ENCODE data around the gene APLP2.
"Not testable (repeated sequence)": the region's sequence is repeated elsewhere in the genome, so short reads cannot be mapped to it uniquely, and the experiment has no call there.

Gene APLP2

GRCh38 chr11:130166457-130166784 is 96.7 kb downstream of the APLP2 start:
- H2AK5ac ChIP-seq (ENCODE audit: low read length) = no peak overlapping the region
- no peak overlapping the region for H4K5ac ChIP-seq (ENCODE audit: low read length)
- H3K56ac ChIP-seq (ENCODE audit: low read length) = no peak overlapping the region
- no peaks in the 10 kb centered on the region for H3K79me1 ChIP-seq (ENCODE audit: low read length)
- DNase-seq = no peak
- no CpG with 5 or more reads among the region's 4 CpGs for WGBS (ENCODE audit: extremely low coverage, insufficient coverage, low lambda C conversion rate)
- no peak overlapping the region for H3K4ac ChIP-seq (ENCODE audit: low read depth, low read length)
- H2BK15ac ChIP-seq (replicated peaks; ENCODE audit: low read depth) = no peak overlapping the region
- H3K4me2 ChIP-seq (ENCODE audit: low read length) = no peak overlapping the region
- H3K36me3 ChIP-seq (ENCODE audit: control insufficient read depth, insufficient read depth, low read length) = no peaks in the 10 kb centered on the region
- H3K4me1 ChIP-seq (ENCODE audit: control insufficient read depth, low read depth, low read length) = no peaks in the 10 kb centered on the region
- H3K18ac ChIP-seq (ENCODE audit: low read length) = no peak overlapping the region
- H3K23ac ChIP-seq (ENCODE audit: low read length) = no peak overlapping the region
- H3K79me2 ChIP-seq (ENCODE audit: control insufficient read depth, insufficient read depth, low read length) = no peaks in the 10 kb centered on the region
- no peak overlapping the region for H3K4me3 ChIP-seq (ENCODE audit: low read length)
- no peak overlapping the region for H2BK120ac ChIP-seq (ENCODE audit: low read depth, low read length)
- no peak overlapping the region for H4K8ac ChIP-seq (ENCODE audit: low read depth, low read length)
- no peak overlapping the region for H3K9ac ChIP-seq (ENCODE audit: low read length)
- no peak overlapping the region for H2BK5ac ChIP-seq (ENCODE audit: low read length)
- no peak overlapping the region for H3K27ac ChIP-seq (ENCODE audit: low read depth, low read length)
- H3K27me3 ChIP-seq (ENCODE audit: insufficient read depth, low read length, poor library complexity) = no peaks in the 10 kb centered on the region

- H3K23ac ChIP-seq (ENCODE audit: low read length) = no peak overlapping the region
- H3K4me1 ChIP-seq (ENCODE audit: control insufficient read depth, low read depth, low read length) = no peaks in the 10 kb centered on the region
- H3K27ac ChIP-seq (ENCODE audit: low read depth, low read length) = no peak overlapping the region
- H4K5ac ChIP-seq (ENCODE audit: low read length) = no peak overlapping the region
- H2BK120ac ChIP-seq (ENCODE audit: low read depth, low read length) = no peak overlapping the region
- H3K79me1 ChIP-seq (ENCODE audit: low read length) = no peaks in the 10 kb centered on the region
- no peak overlapping the region for H3K56ac ChIP-seq (ENCODE audit: low read length)
- H3K27me3 ChIP-seq (ENCODE audit: insufficient read depth, low read length, poor library complexity) = no peaks in the 10 kb centered on the region
- H4K8ac ChIP-seq (ENCODE audit: low read depth, low read length) = no peak overlapping the region
- no peak overlapping the region for H2BK5ac ChIP-seq (ENCODE audit: low read length)
- no peak overlapping the region for H3K18ac ChIP-seq (ENCODE audit: low read length)
- H3K4me3 ChIP-seq (ENCODE audit: low read length) = no peak overlapping the region
- no peaks in the 10 kb centered on the region for H3K79me2 ChIP-seq (ENCODE audit: control insufficient read depth, insufficient read depth, low read length)
- H3K9ac ChIP-seq (ENCODE audit: low read length) = no peak overlapping the region
- H2AK5ac ChIP-seq (ENCODE audit: low read length) = no peak overlapping the region
- DNase-seq = no peak
- H3K4me2 ChIP-seq (ENCODE audit: low read length) = no peak overlapping the region
- WGBS (ENCODE audit: extremely low coverage, insufficient coverage, low lambda C conversion rate) = no CpG with 5 or more reads among the region's 3 CpGs
- no peak overlapping the region for H2BK15ac ChIP-seq (replicated peaks; ENCODE audit: low read depth)
- H3K4ac ChIP-seq (ENCODE audit: low read depth, low read length) = no peak overlapping the region
- H3K36me3 ChIP-seq (ENCODE audit: control insufficient read depth, insufficient read depth, low read length) = no peaks in the 10 kb centered on the region
Observed at GRCh38 chr11:130167146-130167545, 97.5 kb downstream of the APLP2 start.

GRCh38 chr11:130168105-130168504 is 98.4 kb downstream of the APLP2 start:
- H3K4me1 ChIP-seq (ENCODE audit: control insufficient read depth, low read depth, low read length) = no peaks in the 10 kb centered on the region
- H4K5ac ChIP-seq (ENCODE audit: low read length) = no peak overlapping the region
- no peak overlapping the region for H4K8ac ChIP-seq (ENCODE audit: low read depth, low read length)
- no peak overlapping the region for H3K27ac ChIP-seq (ENCODE audit: low read depth, low read length)
- no peak for DNase-seq
- H3K9ac ChIP-seq (ENCODE audit: low read length) = no peak overlapping the region
- no CpG with 5 or more reads among the region's 7 CpGs for WGBS (ENCODE audit: extremely low coverage, insufficient coverage, low lambda C conversion rate)
- no peak overlapping the region for H2BK15ac ChIP-seq (replicated peaks; ENCODE audit: low read depth)
- H2BK5ac ChIP-seq (ENCODE audit: low read length) = no peak overlapping the region
- H2BK120ac ChIP-seq (ENCODE audit: low read depth, low read length) = no peak overlapping the region
- no peaks in the 10 kb centered on the region for H3K79me1 ChIP-seq (ENCODE audit: low read length)
- no peak overlapping the region for H3K23ac ChIP-seq (ENCODE audit: low read length)
- no peak overlapping the region for H3K4me3 ChIP-seq (ENCODE audit: low read length)
- no peaks in the 10 kb centered on the region for H3K36me3 ChIP-seq (ENCODE audit: control insufficient read depth, insufficient read depth, low read length)
- no peaks in the 10 kb centered on the region for H3K79me2 ChIP-seq (ENCODE audit: control insufficient read depth, insufficient read depth, low read length)
- H2AK5ac ChIP-seq (ENCODE audit: low read length) = no peak overlapping the region
- H3K56ac ChIP-seq (ENCODE audit: low read length) = no peak overlapping the region
- no peak overlapping the region for H3K18ac ChIP-seq (ENCODE audit: low read length)
- no peaks in the 10 kb centered on the region for H3K27me3 ChIP-seq (ENCODE audit: insufficient read depth, low read length, poor library complexity)
- H3K4ac ChIP-seq (ENCODE audit: low read depth, low read length) = no peak overlapping the region
- no peak overlapping the region for H3K4me2 ChIP-seq (ENCODE audit: low read length)

- Histone ChIP-seq H4K8ac (ENCODE audit: low read depth, low read length) (no peak overlapping the region), H3K23ac (ENCODE audit: low read length) (no peak overlapping the region), H3K4me3 (ENCODE audit: low read length) (no peak overlapping the region), H2AK5ac (ENCODE audit: low read length) (no peak overlapping the region), H3K9ac (ENCODE audit: low read length) (no peak overlapping the region), H3K79me1 (ENCODE audit: low read length) (no peaks in the 10 kb centered on the region), H4K5ac (ENCODE audit: low read length) (no peak overlapping the region), H3K79me2 (ENCODE audit: control insufficient read depth, insufficient read depth, low read length) (no peaks in the 10 kb centered on the region), H3K4me2 (ENCODE audit: low read length) (no peak overlapping the region), H2BK15ac (replicated peaks; ENCODE audit: low read depth) (no peak overlapping the region), H3K18ac (ENCODE audit: low read length) (no peak overlapping the region), H3K27ac (ENCODE audit: low read depth, low read length) (no peak overlapping the region), H3K36me3 (ENCODE audit: control insufficient read depth, insufficient read depth, low read length) (no peaks in the 10 kb centered on the region), H3K4me1 (ENCODE audit: control insufficient read depth, low read depth, low read length) (no peaks in the 10 kb centered on the region), H3K56ac (ENCODE audit: low read length) (no peak overlapping the region), H3K27me3 (ENCODE audit: insufficient read depth, low read length, poor library complexity) (no peaks in the 10 kb centered on the region), H3K4ac (ENCODE audit: low read depth, low read length) (no peak overlapping the region), H2BK5ac (ENCODE audit: low read length) (no peak overlapping the region), H2BK120ac (ENCODE audit: low read depth, low read length) (no peak overlapping the region)
- WGBS (ENCODE audit: extremely low coverage, insufficient coverage, low lambda C conversion rate) = no CpG with 5 or more reads among the region's 8 CpGs
- DNase-seq = no peak
Observed at GRCh38 chr11:130170345-130170744, 100.7 kb downstream of the APLP2 start.

- Histone ChIP-seq H3K56ac (ENCODE audit: low read length) (no peak overlapping the region), H3K4me2 (ENCODE audit: low read length) (no peak overlapping the region), H3K18ac (ENCODE audit: low read length) (no peak overlapping the region), H3K36me3 (ENCODE audit: control insufficient read depth, insufficient read depth, low read length) (no peaks in the 10 kb centered on the region), H2AK5ac (ENCODE audit: low read length) (no peak overlapping the region), H3K4ac (ENCODE audit: low read depth, low read length) (no peak overlapping the region), H3K79me1 (ENCODE audit: low read length) (no peaks in the 10 kb centered on the region), H4K5ac (ENCODE audit: low read length) (no peak overlapping the region), H3K9ac (ENCODE audit: low read length) (no peak overlapping the region), H3K4me3 (ENCODE audit: low read length) (no peak overlapping the region), H4K8ac (ENCODE audit: low read depth, low read length) (no peak overlapping the region), H2BK15ac (replicated peaks; ENCODE audit: low read depth) (no peak overlapping the region), H2BK5ac (ENCODE audit: low read length) (no peak overlapping the region), H3K23ac (ENCODE audit: low read length) (no peak overlapping the region), H3K27ac (ENCODE audit: low read depth, low read length) (no peak overlapping the region), H2BK120ac (ENCODE audit: low read depth, low read length) (no peak overlapping the region), H3K79me2 (ENCODE audit: control insufficient read depth, insufficient read depth, low read length) (no peaks in the 10 kb centered on the region), H3K27me3 (ENCODE audit: insufficient read depth, low read length, poor library complexity) (no peaks in the 10 kb centered on the region), H3K4me1 (ENCODE audit: control insufficient read depth, low read depth, low read length) (no peaks in the 10 kb centered on the region)
- WGBS (ENCODE audit: extremely low coverage, insufficient coverage, low lambda C conversion rate) = no CpG with 5 or more reads among the region's 5 CpGs
- no peak for DNase-seq
Observed at GRCh38 chr11:130171534-130171933, 101.8 kb downstream of the APLP2 start.

- H2BK15ac ChIP-seq (replicated peaks; ENCODE audit: low read depth); H2BK5ac ChIP-seq (ENCODE audit: low read length); H3K4me3 ChIP-seq (ENCODE audit: low read length); H3K9ac ChIP-seq (ENCODE audit: low read length); DNase-seq; H4K8ac ChIP-seq (ENCODE audit: low read depth, low read length); H3K36me3 ChIP-seq (ENCODE audit: control insufficient read depth, insufficient read depth, low read length); H2BK120ac ChIP-seq (ENCODE audit: low read depth, low read length); H3K56ac ChIP-seq (ENCODE audit: low read length); H3K79me1 ChIP-seq (ENCODE audit: low read length); H3K79me2 ChIP-seq (ENCODE audit: control insufficient read depth, insufficient read depth, low read length); H2AK5ac ChIP-seq (ENCODE audit: low read length); H3K4ac ChIP-seq (ENCODE audit: low read depth, low read length); H3K4me1 ChIP-seq (ENCODE audit: control insufficient read depth, low read depth, low read length); H3K27ac ChIP-seq (ENCODE audit: low read depth, low read length); H4K5ac ChIP-seq (ENCODE audit: low read length); H3K23ac ChIP-seq (ENCODE audit: low read length); H3K18ac ChIP-seq (ENCODE audit: low read length); H3K4me2 ChIP-seq (ENCODE audit: low read length); H3K27me3 ChIP-seq (ENCODE audit: insufficient read depth, low read length, poor library complexity): not testable (repeated sequence)
- no CpG with 5 or more reads among the region's 3 CpGs for WGBS (ENCODE audit: extremely low coverage, insufficient coverage, low lambda C conversion rate)
Observed at GRCh38 chr11:130172001-130172400, 102.3 kb downstream of the APLP2 start.

Data from mesendoderm (in vitro differentiated cells).